HepG2 (cell line): ENCODE data around the gene MACROD2. TPM values are rescaled to one million over a fixed set of nuclear protein-coding genes. Genes with fewer than 3 reads are reported as not detected.

Experiments used
- HNRNPL ChIP-seq: fragments of 200-400 bp; formaldehyde crosslinking; IDR thresholded peaks from 2 replicates; pipeline ENCODE4 v1.6.1; 2017; ENCODE audit warnings: mild to moderate bottlenecking, low read depth, low read length
- SMC3 ChIP-seq: IDR thresholded peaks from 2 replicates; pipeline ENCODE4 v1.6.1; 2011; ENCODE audit warnings: low read length, improper control_type of control experiment
- ZNF777 ChIP-seq: sonication (generic); formaldehyde crosslinking; IDR thresholded peaks from 2 replicates; pipeline ENCODE4 v1.4.0; 2020; ENCODE audit warnings: missing genetic modification reagents
- polyA plus RNA-seq, 8 experiments: library from polyadenylated mRNA; depleted of rRNA in 3 of 8; stranded (reverse) in 7 of 8; unstranded in 1 of 8; fragments of >200 nt; fragmentation: Illumina TruSeq in 4 of 8; extraction: Trizol in 4 of 8; gene quantifications; 2 replicates each; pipeline versions ENCODE4 v1.2.1 to v1.2.3, GENCODE V29; 2011 to 2016; ENCODE audit warnings: low read depth in 4 of 8, missing spikeins in 1 of 8, mixed read lengths in 1 of 8; ENCODE audit not compliant: insufficient read depth in 1 of 8
- total RNA-seq, 5 experiments: library from RNA; depleted of rRNA; stranded (reverse); fragments of >200 nt; fragmentation: Illumina TruSeq; extraction: Trizol; gene quantifications; 2 replicates each; pipeline ENCODE4 v1.2.3, GENCODE V29; 2016; ENCODE audit warnings: low read depth in 1 of 5
- TF ChIP-seq, protein P1 (sequence below), 2 experiments: fragments of 450-650 bp in 1 of 2; sonication (generic) in 1 of 2; formaldehyde crosslinking in 1 of 2; IDR thresholded peaks; 2 replicates each; pipeline versions ENCODE4 v1.6.1 to v1.8.0; 2016 to 2022; ENCODE audit warnings: antibody characterized with exemption in 1 of 2, mild to moderate bottlenecking in 1 of 2, missing genetic modification reagents in 1 of 2

Gene MACROD2
- total and polyA plus RNA-seq, 2 of the 13 experiments (the other 11 are each of a cell fraction or from before 2014, with no cell fraction given) = 0.13 to 0.51 TPM

DNA sequence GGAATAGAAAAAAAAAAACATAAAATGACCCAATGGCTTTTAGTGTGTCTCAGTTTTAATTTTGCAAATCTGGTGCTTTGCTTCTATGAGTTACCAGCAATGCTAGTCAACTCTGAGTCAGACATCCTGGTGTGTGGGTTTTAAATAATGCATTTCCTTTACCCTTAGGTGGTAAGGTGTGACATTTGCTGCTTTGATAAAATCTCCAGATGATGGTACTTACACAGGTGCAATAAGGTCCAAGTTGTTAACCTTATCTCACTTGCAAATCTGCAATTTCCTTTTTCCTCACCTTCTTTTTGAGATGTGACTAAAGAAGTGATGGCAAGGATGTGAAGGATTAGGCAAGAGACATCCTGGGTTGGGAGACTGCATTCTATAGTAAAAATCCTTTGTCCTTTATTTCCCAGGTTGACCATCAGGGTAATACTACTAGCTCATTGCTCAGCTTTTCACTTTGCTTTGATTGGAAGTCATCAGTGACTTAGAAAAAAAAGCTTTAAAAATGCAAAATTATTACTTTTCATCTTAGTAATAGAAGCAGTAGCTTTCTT lies 1160.6 kb downstream of the MACROD2 start (continued):
- TF ChIP-seq, protein P1, sequence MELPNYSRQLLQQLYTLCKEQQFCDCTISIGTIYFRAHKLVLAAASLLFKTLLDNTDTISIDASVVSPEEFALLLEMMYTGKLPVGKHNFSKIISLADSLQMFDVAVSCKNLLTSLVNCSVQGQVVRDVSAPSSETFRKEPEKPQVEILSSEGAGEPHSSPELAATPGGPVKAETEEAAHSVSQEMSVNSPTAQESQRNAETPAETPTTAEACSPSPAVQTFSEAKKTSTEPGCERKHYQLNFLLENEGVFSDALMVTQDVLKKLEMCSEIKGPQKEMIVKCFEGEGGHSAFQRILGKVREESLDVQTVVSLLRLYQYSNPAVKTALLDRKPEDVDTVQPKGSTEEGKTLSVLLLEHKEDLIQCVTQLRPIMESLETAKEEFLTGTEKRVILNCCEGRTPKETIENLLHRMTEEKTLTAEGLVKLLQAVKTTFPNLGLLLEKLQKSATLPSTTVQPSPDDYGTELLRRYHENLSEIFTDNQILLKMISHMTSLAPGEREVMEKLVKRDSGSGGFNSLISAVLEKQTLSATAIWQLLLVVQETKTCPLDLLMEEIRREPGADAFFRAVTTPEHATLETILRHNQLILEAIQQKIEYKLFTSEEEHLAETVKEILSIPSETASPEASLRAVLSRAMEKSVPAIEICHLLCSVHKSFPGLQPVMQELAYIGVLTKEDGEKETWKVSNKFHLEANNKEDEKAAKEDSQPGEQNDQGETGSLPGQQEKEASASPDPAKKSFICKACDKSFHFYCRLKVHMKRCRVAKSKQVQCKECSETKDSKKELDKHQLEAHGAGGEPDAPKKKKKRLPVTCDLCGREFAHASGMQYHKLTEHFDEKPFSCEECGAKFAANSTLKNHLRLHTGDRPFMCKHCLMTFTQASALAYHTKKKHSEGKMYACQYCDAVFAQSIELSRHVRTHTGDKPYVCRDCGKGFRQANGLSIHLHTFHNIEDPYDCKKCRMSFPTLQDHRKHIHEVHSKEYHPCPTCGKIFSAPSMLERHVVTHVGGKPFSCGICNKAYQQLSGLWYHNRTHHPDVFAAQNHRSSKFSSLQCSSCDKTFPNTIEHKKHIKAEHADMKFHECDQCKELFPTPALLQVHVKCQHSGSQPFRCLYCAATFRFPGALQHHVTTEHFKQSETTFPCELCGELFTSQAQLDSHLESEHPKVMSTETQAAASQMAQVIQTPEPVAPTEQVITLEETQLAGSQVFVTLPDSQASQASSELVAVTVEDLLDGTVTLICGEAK (IDR thresholded peaks at IDR 0.05) = no peak
- TF ChIP-seq, protein P1 (CRISPR knock-in tag; IDR thresholded peaks at IDR 0.05) = no peak
- TF ChIP-seq HNRNPL (no peak), SMC3 (no peak), ZNF777 (CRISPR knock-in tag) (no peak)
